ENCODE measurements around the gene COX4I2. TPM values are rescaled to one million over a fixed set of nuclear protein-coding genes. Genes with fewer than 3 reads are reported as not detected.

COX4I2 gene
- polyA plus RNA-seq, 3 donors, result not detected

DNA sequence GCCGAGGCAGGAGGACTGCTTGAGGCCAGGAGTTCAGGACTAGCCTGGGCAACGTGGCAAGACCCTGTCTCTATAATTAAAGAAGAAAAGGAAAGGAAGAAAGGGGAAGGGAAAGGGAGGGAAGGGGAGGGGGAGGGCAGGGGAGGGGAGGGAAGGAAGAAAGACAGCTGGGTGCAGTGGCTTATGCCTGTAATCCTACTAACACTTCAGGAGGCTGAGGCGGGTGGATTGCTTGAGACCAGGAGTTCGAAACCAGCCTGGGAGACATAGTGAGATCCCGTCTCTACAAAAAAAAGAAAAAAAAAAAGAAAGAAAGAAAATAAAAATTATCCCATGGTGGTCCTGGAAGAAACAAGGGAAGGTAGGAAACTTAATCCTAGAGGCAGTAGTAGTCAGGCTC is 51.4 kb downstream of the COX4I2 start:
- Histone ChIP-seq H3K9me3 (replicated peaks in 1 of 2; ENCODE audit: control insufficient read depth in 1 of 2, insufficient read depth in 1 of 2, low read length in 2 of 2) (no peaks in the 10 kb centered on the region), H3K27ac (ENCODE audit: low read depth in 1 of 2, low read length in 2 of 2) (no peak overlapping the region), H3K36me3 (replicated peaks in 1 of 2; ENCODE audit: control insufficient read depth in 1 of 2, insufficient read depth in 2 of 2, low read length in 2 of 2) (peaks cover 35 to 61% of the 10 kb centered on the region in 2 donors), H3K4me1 (ENCODE audit: control insufficient read depth in 1 of 2, insufficient read depth in 2 of 2, low read length in 2 of 2) (no peaks in the 10 kb centered on the region), H4K20me1 (ENCODE audit: insufficient read depth, low read length) (peaks cover 30% of the 10 kb centered on the region), H3K79me2 (ENCODE audit: insufficient read depth, low read length) (peaks cover 4% of the 10 kb centered on the region), H3K4me2 (replicated peaks; ENCODE audit: extremely low read depth, low read length, poor library complexity, severe bottlenecking) (no peak overlapping the region), H3K27me3 (ENCODE audit: control insufficient read depth in 2 of 2, insufficient read depth in 2 of 2, low read length in 2 of 2) (no peaks in the 10 kb centered on the region), H3K4me3 (replicated peaks in 1 of 3; ENCODE audit: low read depth in 2 of 3, low read length in 3 of 3) (no peak overlapping the region), H3K9ac (ENCODE audit: insufficient read depth, low read length, poor library complexity, severe bottlenecking) (no peak overlapping the region), H2AFZ (ENCODE audit: insufficient read depth, low read depth, low read length, poor library complexity, severe bottlenecking) (no peak overlapping the region)
- Mint-ChIP-seq H3K4me3 (no peak overlapping the region), H3K27ac (peak overlapping the region in 2 of 7 donors; percentile 25 to 28), H3K36me3 (peaks cover 41 to 71% of the 10 kb centered on the region in 2 donors), H3K4me1 (peaks cover 7% of the 10 kb centered on the region), H3K27me3 (ENCODE audit: low read depth in 3 of 3) (no peaks in the 10 kb centered on the region), H3K9me3 (no peaks in the 10 kb centered on the region)
- TF ChIP-seq, protein P1, sequence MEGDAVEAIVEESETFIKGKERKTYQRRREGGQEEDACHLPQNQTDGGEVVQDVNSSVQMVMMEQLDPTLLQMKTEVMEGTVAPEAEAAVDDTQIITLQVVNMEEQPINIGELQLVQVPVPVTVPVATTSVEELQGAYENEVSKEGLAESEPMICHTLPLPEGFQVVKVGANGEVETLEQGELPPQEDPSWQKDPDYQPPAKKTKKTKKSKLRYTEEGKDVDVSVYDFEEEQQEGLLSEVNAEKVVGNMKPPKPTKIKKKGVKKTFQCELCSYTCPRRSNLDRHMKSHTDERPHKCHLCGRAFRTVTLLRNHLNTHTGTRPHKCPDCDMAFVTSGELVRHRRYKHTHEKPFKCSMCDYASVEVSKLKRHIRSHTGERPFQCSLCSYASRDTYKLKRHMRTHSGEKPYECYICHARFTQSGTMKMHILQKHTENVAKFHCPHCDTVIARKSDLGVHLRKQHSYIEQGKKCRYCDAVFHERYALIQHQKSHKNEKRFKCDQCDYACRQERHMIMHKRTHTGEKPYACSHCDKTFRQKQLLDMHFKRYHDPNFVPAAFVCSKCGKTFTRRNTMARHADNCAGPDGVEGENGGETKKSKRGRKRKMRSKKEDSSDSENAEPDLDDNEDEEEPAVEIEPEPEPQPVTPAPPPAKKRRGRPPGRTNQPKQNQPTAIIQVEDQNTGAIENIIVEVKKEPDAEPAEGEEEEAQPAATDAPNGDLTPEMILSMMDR (IDR thresholded peaks at IDR 0.05), result no peak
- intact Hi-C loops (cut with micrococcal nuclease), result no loop called here
- WGBS (ENCODE audit: insufficient coverage), result 81% methylated on average over 2 of the region's 5 CpGs
- no peak for DNase-seq

DNA sequence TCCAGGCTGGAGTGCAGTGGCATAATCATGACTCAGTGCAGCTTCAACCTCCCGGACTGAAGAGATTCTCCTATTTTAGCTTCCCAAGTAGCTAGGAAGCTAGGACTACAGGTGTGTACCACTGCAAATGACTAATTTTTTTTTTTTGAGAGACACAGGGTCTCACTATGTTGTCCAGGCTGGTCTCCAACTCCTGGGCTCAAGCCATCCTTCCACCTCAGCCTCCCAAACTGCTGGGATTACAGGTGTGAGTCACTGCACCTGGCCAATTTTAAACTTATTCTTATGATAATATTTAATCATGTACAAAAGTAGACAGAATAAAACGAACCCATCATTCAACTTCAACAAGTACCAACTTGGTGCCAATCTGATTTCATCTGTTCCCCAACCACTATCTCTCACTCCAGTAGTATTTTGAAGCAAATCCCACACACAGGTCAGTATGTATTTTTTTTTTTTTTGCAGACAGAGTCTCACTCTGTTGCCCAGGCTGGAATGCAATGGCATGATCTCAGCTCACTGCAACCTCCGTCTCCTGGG is 52.5 kb downstream of the COX4I2 start:
- H3K79me2 ChIP-seq (ENCODE audit: insufficient read depth, low read length), result peaks cover 8% of the 10 kb centered on the region
- H2AFZ ChIP-seq (ENCODE audit: insufficient read depth, low read depth, low read length, poor library complexity, severe bottlenecking), result no peak overlapping the region
- H3K27ac ChIP-seq (ENCODE audit: low read depth in 1 of 2, low read length in 2 of 2), result no peak overlapping the region
- no peak overlapping the region for H3K4me2 ChIP-seq (replicated peaks; ENCODE audit: extremely low read depth, low read length, poor library complexity, severe bottlenecking)
- WGBS (ENCODE audit: insufficient coverage), result 100% methylated on average over 1 of the region's 3 CpGs
- Mint-ChIP-seq H3K4me3 (no peak overlapping the region), H3K4me1 (peaks cover 10% of the 10 kb centered on the region), H3K36me3 (peaks cover 42 to 72% of the 10 kb centered on the region in 2 donors), H3K9me3 (no peaks in the 10 kb centered on the region), H3K27me3 (ENCODE audit: low read depth in 3 of 3) (peaks cover 0 to 1% (median 0%) of the 10 kb centered on the region in 3 donors), H3K27ac (no peak overlapping the region)
- H3K36me3 ChIP-seq (replicated peaks in 1 of 2; ENCODE audit: control insufficient read depth in 1 of 2, insufficient read depth in 2 of 2, low read length in 2 of 2), result peaks cover 31 to 59% of the 10 kb centered on the region in 2 donors
- H3K9me3 ChIP-seq (replicated peaks in 1 of 2; ENCODE audit: control insufficient read depth in 1 of 2, insufficient read depth in 1 of 2, low read length in 2 of 2), result no peaks in the 10 kb centered on the region
- no peaks in the 10 kb centered on the region for H3K27me3 ChIP-seq (ENCODE audit: control insufficient read depth in 2 of 2, insufficient read depth in 2 of 2, low read length in 2 of 2)
- peaks cover 34% of the 10 kb centered on the region for H4K20me1 ChIP-seq (ENCODE audit: insufficient read depth, low read length)
- TF ChIP-seq, protein P1 (IDR thresholded peaks at IDR 0.05), result no peak
- H3K9ac ChIP-seq (ENCODE audit: insufficient read depth, low read length, poor library complexity, severe bottlenecking), result no peak overlapping the region
- H3K4me3 ChIP-seq (replicated peaks in 1 of 3; ENCODE audit: low read depth in 2 of 3, low read length in 3 of 3), result no peak overlapping the region
- intact Hi-C loops (cut with micrococcal nuclease), result no loop called here
- DNase-seq, result no peak
- no peaks in the 10 kb centered on the region for H3K4me1 ChIP-seq (ENCODE audit: control insufficient read depth in 1 of 2, insufficient read depth in 2 of 2, low read length in 2 of 2)
